ENCODE measurements around the gene SORCS2. TPM values are rescaled to one million over a fixed set of nuclear protein-coding genes. Genes with fewer than 3 reads are reported as not detected.

The SORCS2 gene
- total and polyA plus RNA-seq, 2 donors (not counting 1 experiment from before 2014, with no cell fraction given), result not detected

GRCh38 chr4:7618361-7618760, 426.0 kb downstream of the SORCS2 start:
- no peak for ATAC-seq (ENCODE audit: low read depth)
- POLR2A ChIA-PET, result no interaction called here
- H3K4me2 ChIP-seq (replicated peaks; ENCODE audit: low read depth, low read length, poor library complexity, severe bottlenecking), result no peak overlapping the region
- no peak overlapping the region for H3K9ac ChIP-seq (ENCODE audit: low read length)
- DNase-seq, result no peak
- no peaks in the 10 kb centered on the region for H3K27me3 ChIP-seq (replicated peaks in 1 of 4; ENCODE audit: control extremely low read depth in 1 of 4, control insufficient read depth in 3 of 4, insufficient read depth in 4 of 4, low read length in 3 of 4)
- H3K79me2 ChIP-seq (ENCODE audit: control insufficient read depth, insufficient read depth, low read length), result no peaks in the 10 kb centered on the region
- H3K27ac ChIP-seq (ENCODE audit: low read length in 2 of 2), result no peak overlapping the region
- H4K20me1 ChIP-seq (ENCODE audit: control insufficient read depth, insufficient read depth, low read length, poor library complexity, severe bottlenecking), result no peaks in the 10 kb centered on the region
- intact Hi-C loops (cut with micrococcal nuclease), result no loop called here
- no peak for TF ChIP-seq EZH2 (IDR thresholded peaks at IDR 0.05; ENCODE audit: borderline replicate concordance, insufficient read depth, low read depth, low read length, poor library complexity, severe bottlenecking)
- TF ChIP-seq CTCF (IDR thresholded peaks at IDR 0.05), result no peak
- peaks cover 0 to 11% (median 0%) of the 10 kb centered on the region in 3 donors for H3K9me3 ChIP-seq (ENCODE audit: control extremely low read depth in 1 of 3, control insufficient read depth in 2 of 3, insufficient read depth in 1 of 3, low read length in 2 of 3)
- CTCF ChIA-PET, result no interaction called here
- Mint-ChIP-seq H3K4me3 (no peak overlapping the region), H3K27me3 (peaks cover 7% of the 10 kb centered on the region), H3K9me3 (ENCODE audit: insufficient read depth) (peaks cover 2% of the 10 kb centered on the region), H3K4me1 (no peaks in the 10 kb centered on the region), H3K27ac (no peak overlapping the region)
- H3K4me1 ChIP-seq (ENCODE audit: control insufficient read depth in 2 of 2, insufficient read depth in 2 of 2, low read length in 2 of 2), result no peaks in the 10 kb centered on the region
- H3K36me3 ChIP-seq (replicated peaks in 1 of 2; ENCODE audit: control extremely low read depth in 1 of 2, control insufficient read depth in 1 of 2, extremely low read depth in 1 of 2, insufficient read depth in 2 of 2, low read length in 1 of 2), result no peaks in the 10 kb centered on the region
- WGBS (ENCODE audit: insufficient coverage), result 91% methylated on average over 9 of the region's 9 CpGs
- no peak overlapping the region for H3K4me3 ChIP-seq (ENCODE audit: control extremely low read depth in 1 of 5, extremely low read depth in 1 of 5, insufficient read depth in 1 of 5, low read depth in 2 of 5, low read length in 4 of 5)
- H2AFZ ChIP-seq (ENCODE audit: insufficient read depth, low read depth, low read length, poor library complexity, severe bottlenecking), result no peak overlapping the region

- H3K9me3 Mint-ChIP-seq (ENCODE audit: insufficient read depth), result peaks cover 2% of the 10 kb centered on the region
- H3K9me3 ChIP-seq (ENCODE audit: control extremely low read depth in 1 of 3, control insufficient read depth in 2 of 3, insufficient read depth in 1 of 3, low read length in 2 of 3), result peaks cover 0 to 14% (median 0%) of the 10 kb centered on the region in 3 donors
- H3K4me1 ChIP-seq (ENCODE audit: control insufficient read depth in 2 of 2, insufficient read depth in 2 of 2, low read length in 2 of 2), result no peaks in the 10 kb centered on the region
- no peak for TF ChIP-seq EZH2 (IDR thresholded peaks at IDR 0.05; ENCODE audit: borderline replicate concordance, insufficient read depth, low read depth, low read length, poor library complexity, severe bottlenecking)
- no peak for TF ChIP-seq CTCF (IDR thresholded peaks at IDR 0.05)
- no peak overlapping the region for H3K27ac ChIP-seq (ENCODE audit: low read length in 2 of 2)
- ChIA-PET CTCF (no interaction called here), POLR2A (no interaction called here)
- peaks cover 7% of the 10 kb centered on the region for H3K27me3 Mint-ChIP-seq
- WGBS (ENCODE audit: insufficient coverage), result 41% methylated on average over 12 of the region's 16 CpGs
- no peak for DNase-seq
- no peak overlapping the region for H3K9ac ChIP-seq (ENCODE audit: low read length)
- H2AFZ ChIP-seq (ENCODE audit: insufficient read depth, low read depth, low read length, poor library complexity, severe bottlenecking), result no peak overlapping the region
- H3K36me3 ChIP-seq (replicated peaks in 1 of 2; ENCODE audit: control extremely low read depth in 1 of 2, control insufficient read depth in 1 of 2, extremely low read depth in 1 of 2, insufficient read depth in 2 of 2, low read length in 1 of 2), result no peaks in the 10 kb centered on the region
- intact Hi-C loops (cut with micrococcal nuclease), result no loop called here
- H3K79me2 ChIP-seq (ENCODE audit: control insufficient read depth, insufficient read depth, low read length), result no peaks in the 10 kb centered on the region
- H3K4me3 ChIP-seq (ENCODE audit: control extremely low read depth in 1 of 5, extremely low read depth in 1 of 5, insufficient read depth in 1 of 5, low read depth in 2 of 5, low read length in 4 of 5), result no peak overlapping the region
- no peak for ATAC-seq (ENCODE audit: low read depth)
- no peaks in the 10 kb centered on the region for H3K4me1 Mint-ChIP-seq
- H3K27ac Mint-ChIP-seq, result no peak overlapping the region
- H3K4me2 ChIP-seq (replicated peaks; ENCODE audit: low read depth, low read length, poor library complexity, severe bottlenecking), result no peak overlapping the region
- no peak overlapping the region for H3K4me3 Mint-ChIP-seq
- H4K20me1 ChIP-seq (ENCODE audit: control insufficient read depth, insufficient read depth, low read length, poor library complexity, severe bottlenecking), result no peaks in the 10 kb centered on the region
- H3K27me3 ChIP-seq (replicated peaks in 1 of 4; ENCODE audit: control extremely low read depth in 1 of 4, control insufficient read depth in 3 of 4, insufficient read depth in 4 of 4, low read length in 3 of 4), result no peaks in the 10 kb centered on the region
Observed at GRCh38 chr4:7620086-7620813, 427.9 kb downstream of the SORCS2 start.
